NCI-H146 treated with DMSO at 0.1 percent for 48 hours (cell line): ENCODE data around the gene COL6A2.

Experiments
- DNase-seq: peaks from one replicate; lab custom pipeline; 2025; ENCODE audit not compliant: unreplicated experiment; lab: John Stamatoyannopoulos, UW

The COL6A2 gene

DNA sequence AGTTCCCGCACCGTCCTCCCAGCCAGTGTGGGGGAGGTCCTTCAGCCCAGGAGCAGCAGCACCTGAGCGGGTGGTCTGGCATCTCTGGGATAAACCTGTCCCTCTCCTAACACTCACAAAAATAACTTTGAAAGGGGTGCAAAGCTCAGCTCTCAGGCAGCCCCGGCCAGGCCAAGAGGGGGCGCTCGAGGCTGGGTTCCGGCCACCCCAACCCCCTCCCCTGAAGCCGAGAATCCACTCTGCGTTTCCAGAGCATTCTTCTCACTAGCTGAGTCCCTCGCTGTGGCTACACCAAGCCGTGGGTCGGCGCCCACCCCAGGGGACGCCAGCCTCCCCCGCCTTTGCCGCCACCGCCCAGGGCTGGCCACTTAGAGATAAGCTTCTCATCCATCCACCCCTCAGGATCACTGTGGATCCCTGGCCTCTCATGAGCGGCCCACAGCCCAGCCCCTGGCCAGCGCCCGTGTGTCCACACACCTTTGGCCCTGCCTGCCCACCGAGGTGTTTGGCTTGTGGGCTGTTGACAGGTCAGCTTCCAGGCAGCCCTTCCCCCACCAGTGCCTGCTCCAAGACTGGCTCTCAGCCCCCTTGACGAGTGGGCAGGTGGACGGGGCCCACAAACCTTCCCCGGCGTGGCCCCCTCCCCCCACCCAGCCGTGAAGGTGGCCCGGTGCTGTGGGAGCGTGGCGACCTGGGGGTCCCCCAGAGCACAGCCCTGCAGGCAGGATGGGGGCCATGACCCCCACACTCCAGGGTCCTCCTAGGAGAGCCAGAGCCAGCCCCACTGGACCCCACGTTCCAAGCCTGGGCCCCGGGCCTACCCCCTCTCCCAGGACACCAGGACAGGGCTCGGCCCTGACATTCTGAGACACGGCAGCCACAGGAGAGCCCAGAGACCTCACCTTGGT lies 55.6 kb downstream of the COL6A2 start:
- no peak for DNase-seq

DNA sequence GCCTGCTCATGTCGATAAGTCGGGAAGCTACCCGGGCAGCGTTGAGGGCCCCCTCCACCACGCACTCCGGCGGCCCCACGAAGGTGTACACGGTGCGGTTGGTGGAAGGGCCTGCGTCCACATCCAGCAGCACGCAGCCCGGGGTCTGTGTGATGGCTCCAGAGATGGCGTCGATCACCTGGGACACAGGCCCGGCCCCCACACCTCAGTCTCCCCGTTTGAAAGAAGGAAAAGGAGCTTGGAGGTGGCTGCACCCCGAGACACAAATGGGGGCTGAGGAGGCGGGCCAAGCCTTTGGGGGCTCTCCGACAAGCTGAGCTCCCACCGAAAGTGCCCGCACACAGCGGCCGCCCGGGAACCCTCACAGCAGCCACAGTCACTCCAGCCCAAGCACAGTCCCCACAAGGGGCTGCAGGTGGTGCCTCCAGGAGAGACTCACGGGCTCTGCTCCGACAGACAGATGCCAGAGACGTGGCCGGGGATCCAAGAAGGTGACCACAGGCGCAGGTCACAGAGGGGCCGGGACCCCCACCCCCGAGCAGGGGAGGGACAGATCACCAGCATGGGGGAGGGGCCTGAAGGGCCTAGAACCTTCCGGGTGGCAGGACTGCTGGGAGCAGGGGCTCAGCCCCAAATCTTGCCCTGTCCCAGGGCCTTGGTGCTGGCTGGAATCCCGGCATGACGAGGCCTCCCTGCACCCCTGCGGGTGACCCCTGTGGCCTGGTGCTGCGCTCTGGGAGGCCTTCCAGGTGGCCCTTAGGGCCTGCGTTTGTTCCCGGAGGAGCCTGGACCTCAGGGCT lies 56.4 kb downstream of the COL6A2 start:
- DNase-seq = no peak

DNA sequence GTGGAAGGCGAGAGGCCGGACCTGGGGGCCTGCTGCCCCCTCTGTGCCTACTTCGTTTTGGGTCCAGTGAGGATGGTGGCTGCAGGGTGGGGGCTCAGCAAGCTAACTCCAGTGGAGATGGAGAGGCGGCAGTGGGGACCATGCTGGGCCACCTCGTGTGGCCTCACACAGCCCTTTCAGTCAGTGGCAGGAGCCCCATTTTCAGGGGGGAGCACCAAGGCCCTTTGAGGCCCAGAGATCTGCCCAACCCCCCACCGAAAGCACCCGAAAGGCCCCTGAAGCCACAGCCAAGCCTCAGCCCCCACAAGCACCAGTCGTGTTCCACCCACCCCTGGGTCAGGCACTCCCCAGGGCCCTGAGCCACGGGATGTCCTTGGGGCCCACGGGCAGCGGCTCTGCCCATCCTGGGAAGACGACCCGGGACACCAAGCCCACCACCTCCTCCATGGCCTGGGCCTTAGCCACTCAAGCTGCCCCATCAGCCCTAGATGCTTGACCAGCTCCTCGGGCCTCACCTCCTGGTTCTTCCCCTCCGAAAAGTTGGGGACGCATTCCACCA lies 57.1 kb downstream of the COL6A2 start:
- DNase-seq = no peak

DNA sequence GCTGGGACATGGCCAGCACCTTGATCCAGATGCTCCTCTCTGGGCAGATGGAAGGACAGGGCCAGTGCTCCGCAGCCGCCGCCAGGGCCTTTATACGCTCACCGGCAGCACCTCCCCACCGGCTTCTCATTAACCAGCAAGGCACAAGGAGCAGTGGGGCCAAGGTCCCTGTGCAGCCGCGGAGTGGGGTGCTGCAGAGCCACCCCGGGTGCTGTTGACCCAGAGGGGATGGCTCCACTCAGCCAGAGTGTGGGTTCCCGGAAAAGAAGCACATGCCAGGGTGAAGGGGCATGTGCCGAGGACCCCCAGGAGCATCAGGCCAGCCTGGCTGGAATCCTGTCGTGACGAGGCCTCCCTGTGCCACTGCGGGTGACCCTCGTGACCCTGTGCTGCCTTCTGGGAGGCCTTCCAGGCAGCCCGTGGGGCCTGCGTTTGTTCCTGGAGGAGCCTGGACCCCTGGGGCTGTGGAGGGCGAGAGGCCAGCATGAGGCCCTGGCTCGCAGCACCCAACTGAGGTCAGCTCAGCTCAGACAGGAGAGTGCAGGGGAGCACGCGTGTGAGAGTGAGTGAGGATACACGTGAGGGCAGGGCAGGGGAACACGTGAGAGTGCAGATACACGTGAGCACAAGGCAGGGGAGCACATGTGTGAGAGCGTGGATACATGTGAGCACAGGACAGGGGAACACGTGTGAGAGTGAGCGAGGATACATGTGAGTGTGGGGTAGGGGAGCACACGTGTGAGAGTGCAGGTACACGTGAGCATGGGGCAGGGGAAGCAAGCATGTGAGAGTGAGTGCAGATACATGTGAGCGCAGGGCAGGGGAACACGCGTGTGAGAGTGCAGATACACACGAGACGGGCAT lies 57.8 kb downstream of the COL6A2 start, which contains the start of gene FTCD:
TSS of gene FTCD (minus strand) at position 66 of the 864 bp plus-strand sequence. CDS start at position 10, 56 bp downstream.
- no peak for DNase-seq

DNA sequence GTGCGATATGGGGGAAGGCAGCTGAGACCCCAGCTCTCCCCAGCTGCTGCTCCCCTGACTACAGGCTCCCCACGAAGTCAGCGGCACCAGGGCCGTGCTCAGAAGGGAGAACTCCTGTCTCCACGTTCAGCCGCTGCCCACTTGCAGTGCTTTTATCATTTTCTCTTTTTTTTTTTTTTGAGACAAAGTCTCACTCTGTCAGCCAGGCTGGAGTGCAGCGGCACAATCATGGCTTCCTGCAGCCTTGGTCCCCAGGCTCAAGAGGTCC lies 58.4 kb downstream of the COL6A2 start:
- DNase-seq = no peak

DNA sequence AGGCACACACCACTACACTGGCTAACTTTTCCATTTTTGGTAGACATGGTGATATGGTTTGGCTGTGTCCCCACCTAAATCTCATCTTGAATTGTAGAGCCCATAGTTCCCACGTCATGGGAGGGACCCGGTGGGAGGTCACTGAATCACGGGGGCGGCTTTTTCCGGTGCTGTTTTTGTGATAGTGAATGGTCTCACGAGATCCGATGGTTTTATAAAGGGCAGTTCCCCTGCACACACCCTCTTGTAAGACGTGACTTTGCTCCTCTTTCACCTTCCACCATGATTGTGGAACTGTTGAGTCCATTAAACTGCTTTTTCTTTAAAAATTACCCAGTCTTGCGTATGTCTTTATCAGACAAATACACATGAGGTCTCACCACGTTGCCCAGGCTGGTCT lies 58.8 kb downstream of the COL6A2 start:
- DNase-seq = no peak

DNA sequence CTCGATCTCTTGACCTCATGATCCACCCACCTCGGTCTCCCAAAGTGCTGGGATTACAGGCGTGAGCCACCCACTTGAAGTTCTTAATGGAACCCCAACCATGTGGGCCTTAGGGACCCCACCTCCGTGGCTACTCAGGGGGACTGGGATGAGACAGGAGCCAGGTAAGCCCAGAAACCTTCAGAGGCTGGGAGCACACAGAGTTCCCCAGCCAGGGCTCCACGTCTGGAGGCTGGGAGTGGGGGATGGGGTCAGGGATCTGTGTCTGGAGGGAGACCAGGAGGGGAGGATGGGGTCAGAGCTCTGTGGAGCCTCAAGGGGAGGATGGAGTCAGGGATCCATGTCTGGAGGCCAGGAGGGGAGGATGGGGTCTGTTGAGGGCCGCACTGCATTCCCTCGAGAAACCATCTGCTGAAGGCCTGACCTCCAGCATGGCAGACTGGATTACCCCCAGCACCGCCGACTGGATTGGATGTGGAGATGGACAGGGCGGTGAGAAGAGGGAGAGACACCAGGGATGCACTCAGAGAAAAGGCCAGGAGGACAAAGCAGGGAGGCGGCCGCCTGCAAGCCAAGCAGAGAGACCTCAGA lies 59.6 kb downstream of the COL6A2 start:
- no peak for DNase-seq

DNA sequence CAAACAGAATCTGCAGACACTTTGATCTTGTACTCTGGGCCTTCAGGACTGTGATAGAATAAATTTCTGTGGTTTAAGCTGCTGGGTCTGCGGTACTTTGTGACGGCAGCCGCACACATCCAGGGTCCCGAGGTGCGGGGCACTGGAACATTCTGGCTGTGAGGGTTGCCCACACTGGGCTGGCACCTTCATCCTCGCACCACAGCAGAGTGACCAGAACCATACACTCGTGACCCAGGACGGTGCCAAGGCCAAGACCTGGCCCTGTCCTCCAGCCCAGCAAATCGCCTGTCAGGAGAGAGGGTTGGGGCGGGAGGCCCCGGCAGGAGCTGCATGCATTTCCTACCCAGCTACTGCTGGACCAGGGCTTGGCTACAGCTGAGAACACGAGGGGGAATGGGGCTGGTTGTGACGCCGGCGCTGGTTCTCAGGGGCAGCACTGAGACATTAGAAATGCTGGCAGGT lies 60.1 kb downstream of the COL6A2 start:
- DNase-seq = no peak

DNA sequence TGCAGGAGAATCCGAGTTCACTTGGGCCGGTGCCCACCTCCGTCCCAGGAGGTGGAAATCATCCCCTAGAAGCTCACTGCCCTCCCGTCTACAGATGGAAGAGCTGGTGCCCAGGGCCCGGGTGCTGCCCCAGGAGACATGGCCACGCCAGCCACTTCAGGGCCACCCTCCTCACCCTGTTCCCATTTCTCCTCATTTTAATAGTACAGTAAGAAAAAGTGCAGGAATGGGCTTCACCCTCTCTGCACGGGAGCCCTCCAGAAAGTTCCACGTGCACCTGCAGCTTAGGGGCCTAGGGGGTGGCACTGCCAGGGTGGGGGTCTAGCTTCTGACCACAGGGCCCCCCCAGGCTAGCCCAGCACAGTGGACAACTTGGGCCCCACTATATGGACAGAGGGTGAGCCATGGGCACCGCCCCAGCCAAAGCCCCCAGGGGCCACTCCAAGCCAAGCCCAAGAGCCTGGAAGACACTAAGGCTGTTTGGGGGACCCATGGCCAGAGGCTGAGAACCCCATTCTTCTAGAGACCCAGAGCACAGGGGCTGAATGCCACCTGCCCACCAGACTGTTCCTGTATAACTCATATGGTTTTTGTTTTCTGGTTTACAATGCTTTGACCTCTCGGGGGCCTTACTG lies 60.9 kb downstream of the COL6A2 start:
- DNase-seq = no peak

DNA sequence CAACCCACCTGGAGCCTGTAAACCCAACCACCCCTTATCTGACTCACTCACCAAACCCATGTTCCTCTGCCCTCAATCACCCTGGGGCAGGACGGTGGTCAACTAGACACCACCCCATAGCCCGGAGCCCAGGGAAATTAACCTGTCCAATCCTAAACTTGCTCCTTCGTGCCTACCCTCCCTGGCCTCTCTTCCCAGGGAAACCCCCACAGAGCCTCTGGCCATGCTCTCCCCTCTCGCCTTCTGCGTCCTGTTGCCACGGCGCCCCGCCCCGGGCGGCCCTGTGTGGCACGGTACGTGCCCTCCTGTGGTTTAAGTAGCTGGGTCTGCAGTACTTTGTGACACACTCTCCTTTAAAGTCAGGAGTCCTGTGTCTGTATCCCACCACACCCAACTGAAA lies 61.5 kb downstream of the COL6A2 start:
- no peak for DNase-seq

DNA sequence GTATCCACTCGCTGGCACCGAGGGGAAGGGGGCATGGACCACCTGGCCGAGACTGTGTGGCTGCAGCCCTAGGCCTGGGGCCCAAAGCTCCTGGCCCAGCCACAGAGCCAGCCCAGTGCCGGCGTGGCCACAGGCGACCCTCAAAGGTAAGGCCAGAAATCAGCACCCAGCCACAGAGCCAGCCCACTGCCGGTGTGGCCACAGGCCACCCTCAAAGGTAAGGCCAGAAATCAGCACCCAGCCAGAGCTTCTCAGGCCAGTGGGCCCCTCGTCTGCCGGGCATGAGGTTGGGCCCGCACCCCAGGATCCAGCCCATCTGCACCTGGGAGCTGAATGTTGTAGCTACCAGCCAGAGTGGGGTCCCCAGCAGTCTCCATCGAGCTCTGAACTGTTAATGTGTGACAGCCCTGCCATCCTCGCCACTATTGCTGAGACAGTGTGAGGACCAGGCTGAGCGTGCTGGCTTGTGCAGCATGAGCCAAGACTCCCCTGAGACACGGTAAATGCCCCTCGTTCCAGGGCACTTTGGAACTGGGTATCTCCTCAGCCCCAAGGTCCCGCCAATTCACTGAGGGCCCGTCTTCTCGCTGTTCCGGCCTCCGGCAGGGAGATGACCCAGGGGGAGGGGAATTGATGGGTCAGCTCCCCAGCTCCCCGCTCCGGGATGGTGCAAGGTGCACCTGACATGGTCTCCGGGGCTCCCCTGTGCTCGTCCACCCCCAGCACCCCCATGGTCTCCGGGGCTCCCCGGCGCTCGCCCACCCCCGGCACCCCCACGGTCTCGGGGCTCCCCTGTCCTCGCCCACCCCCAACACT lies 62.1 kb downstream of the COL6A2 start:
- DNase-seq = no peak

DNA sequence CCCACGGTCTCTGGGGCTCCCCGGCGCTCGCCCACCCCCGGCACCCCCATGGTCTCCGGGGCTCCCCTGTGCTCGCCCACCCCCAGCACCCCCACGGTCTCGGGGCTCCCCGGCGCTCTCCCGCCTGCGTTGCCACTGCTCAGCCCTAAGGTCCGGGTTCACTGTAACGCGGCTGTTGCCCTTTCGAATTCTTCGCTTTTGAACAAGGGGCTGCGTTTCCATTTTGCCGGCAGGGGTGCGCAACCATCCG lies 62.7 kb downstream of the COL6A2 start:
- no peak for DNase-seq

DNA sequence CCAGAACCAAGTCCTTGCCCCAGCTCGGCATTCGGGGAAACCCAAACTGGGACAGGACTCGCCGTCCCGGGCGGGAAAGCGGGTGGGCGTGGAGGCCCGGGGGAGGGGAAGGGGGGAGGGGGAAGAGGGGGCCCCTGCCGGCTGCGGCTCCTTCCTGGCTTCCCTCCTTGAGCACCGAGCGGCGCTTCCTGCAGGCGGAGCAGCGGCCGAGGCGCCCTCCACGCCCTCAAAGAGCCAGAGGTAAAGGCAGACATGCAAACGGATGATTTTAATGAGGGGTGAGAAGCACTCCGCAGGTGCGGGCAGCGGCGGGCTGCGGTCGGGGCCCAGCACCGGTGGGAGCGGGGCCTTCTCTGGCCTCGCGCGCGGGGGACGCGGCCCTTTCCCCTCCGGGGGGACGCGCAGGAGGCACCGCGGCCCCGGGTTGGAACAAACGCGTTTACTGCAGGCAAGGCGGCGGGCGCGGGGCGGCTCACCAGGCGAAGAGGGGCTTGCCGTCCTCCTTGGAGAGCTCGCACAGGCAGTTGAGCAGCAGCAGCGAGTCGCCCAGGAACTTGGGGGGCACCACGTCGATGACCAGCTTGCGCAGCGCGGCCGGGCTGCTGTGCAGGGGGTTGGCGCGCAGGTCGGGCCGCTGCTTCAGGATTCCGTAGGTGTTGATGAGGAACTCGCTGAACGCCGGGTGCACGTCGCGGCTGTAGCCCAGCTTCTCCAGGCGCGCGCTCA lies 63.2 kb downstream of the COL6A2 start:
- no peak for DNase-seq

DNA sequence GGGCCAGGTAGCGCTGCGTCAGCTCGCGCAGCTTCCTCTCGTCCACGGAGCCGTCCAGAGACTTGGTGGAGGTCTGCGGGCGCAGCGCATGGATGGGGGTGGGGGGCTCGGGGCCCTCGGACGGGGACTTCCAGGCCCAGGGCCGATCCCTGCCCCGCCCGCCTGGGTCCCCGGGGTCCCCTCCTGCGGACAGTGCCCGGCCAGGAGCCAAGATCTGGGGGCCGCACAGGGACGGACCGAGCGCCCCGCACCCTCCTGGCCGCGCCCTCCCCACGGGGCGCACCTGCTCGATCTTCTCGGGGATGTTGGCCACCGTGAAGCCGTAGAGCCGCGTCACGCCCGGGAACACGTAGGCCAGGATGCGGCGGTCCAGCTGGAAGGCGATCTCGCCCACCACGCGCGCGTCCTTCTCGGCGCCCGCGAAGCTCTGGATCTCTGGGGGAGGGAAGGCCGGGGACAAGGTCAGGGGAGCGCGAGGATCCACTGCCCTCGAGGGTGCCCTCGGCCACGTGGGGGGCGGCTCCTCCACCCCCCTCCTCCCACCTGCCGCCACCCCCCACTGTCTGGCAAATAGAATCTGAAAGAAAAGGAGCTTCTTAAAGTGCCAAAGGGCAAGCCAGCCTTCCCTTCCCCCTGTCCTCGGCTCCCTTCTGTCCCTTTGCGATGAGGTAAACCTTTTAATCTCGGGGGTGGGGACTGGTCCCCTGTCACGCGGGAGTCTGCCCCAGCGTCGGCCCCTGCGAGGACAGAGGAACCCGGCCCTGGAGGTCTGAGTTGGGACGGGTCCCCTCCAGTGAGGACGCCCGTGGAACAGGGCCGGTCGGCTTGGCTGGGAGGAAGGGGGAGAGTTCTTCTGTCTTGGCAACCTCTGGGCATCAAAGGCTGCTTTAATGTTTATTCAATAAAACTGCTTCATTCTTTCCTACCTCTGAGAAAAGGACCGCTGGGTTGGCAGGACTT lies 64.0 kb downstream of the COL6A2 start:
- DNase-seq = no peak

DNA sequence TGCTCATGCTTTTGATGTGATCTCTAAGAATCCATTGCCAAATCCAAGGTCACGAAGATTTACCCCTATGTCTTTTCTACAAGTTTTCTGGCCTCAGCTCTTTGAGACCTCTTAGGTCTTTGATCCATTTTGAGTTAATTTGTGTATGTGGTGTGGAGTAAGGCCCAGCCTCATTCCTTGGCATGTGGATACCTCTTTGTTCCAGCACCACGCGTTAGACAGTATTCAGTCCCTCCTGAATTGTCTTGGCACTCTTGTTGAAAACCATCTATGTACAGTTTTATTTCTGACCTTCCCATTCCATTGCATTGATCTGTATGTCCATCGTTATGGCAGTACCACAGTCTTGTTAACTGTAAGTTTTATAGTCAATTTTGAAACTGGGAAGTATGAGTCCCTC lies 65.5 kb downstream of the COL6A2 start:
- no peak for DNase-seq

DNA sequence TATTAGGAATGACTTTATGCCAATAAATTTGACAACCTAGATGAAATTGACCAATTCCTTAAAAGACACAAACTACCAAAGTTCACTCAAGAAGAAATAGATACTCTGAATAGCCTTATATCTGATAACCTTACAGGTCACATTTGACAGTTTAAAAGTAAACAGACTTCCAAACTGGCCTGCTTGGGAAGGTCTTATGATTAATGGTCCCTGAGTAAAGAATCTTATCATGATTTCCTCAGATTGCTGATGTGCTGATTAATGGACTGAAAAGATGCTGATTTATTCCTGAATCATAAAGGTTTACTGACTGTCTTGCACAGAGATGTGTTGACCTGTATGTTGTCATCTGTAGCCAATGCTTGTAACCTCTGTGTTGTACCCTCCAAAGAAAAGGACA lies 67.2 kb downstream of the COL6A2 start:
- no peak for DNase-seq

DNA sequence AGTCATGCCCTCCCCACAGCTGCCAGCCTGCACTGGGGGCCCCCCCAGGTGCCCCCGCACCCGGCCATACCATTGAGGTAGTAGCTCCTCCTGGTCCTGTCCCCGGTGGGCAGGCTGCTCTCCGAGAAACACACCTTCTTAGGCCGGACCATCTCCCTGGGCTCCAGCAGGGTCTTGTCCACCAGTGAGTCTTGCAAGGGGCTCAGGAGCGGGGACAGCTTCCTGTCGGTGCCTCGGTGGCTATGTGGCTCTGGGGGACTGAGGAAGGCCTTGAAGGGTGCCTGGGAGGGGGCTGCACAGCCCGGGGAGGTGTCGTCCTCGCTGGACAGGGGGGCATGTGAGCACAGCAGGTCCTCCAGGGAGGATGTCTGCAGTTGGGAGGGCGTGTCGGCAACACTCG lies 70.3 kb downstream of the COL6A2 start:
- no peak for DNase-seq
